Uterus (tissue), 4 donors: ENCODE data around the gene SLC16A4. TPM values are rescaled to one million over a fixed set of nuclear protein-coding genes. Genes with fewer than 3 reads are reported as not detected.

ENCODE experiments used
- DNase-seq, 2 donors: peaks; one replicate each; pipeline ENCODE4 v3.0.0-alpha.2; 2019 to 2020
- H3K27ac ChIP-seq, 2 donors: fragments of 200-600 bp; sonication (generic); 1 replicate in 1 of 2; 2 replicates in 1 of 2; pipeline ENCODE4 v1.5.1; 2016 to 2018
- H3K27me3 ChIP-seq, 2 donors: fragments of 200-600 bp; sonication (generic); one replicate each; pipeline ENCODE4 v1.5.1; 2018 to 2019; ENCODE audit warnings: control low read depth in 1 of 2
- H3K36me3 ChIP-seq, 2 donors: fragments of 200-600 bp; sonication (generic); one replicate each; pipeline ENCODE4 v1.5.1; 2019; ENCODE audit warnings: control low read depth in 1 of 2
- H3K4me1 ChIP-seq, 2 donors: fragments of 200-600 bp; sonication (generic); one replicate each; pipeline ENCODE4 v1.5.1; 2018 to 2019; ENCODE audit warnings: control low read depth in 1 of 2
- H3K4me3 ChIP-seq, 2 donors: fragments of 200-600 bp; sonication (generic); 1 replicate in 1 of 2; 2 replicates in 1 of 2; pipeline ENCODE4 v1.5.1; 2018 to 2019; ENCODE audit warnings: mild to moderate bottlenecking in 1 of 2
- H3K9me3 ChIP-seq, 2 donors: fragments of 200-600 bp; sonication (generic); one replicate each; pipeline ENCODE4 v1.5.1; 2019; ENCODE audit warnings: control low read depth in 1 of 2
- CTCF ChIP-seq, 4 experiments: fragments of 200-600 bp in 2 of 4; fragments of 450-650 bp in 2 of 4; sonication (generic) in 2 of 4; IDR thresholded peaks; one replicate each; pipeline ENCODE4 v1.5.1; 2016 to 2019; ENCODE audit warnings: antibody characterized with exemption in 4 of 4, mild to moderate bottlenecking in 2 of 4, moderate library complexity in 1 of 4
- POLR2A ChIP-seq, 2 donors: fragments of 450-650 bp; IDR thresholded peaks; one replicate each; pipeline ENCODE4 v1.6.1; 2016; ENCODE audit warnings: antibody characterized with exemption in 2 of 2, mild to moderate bottlenecking in 1 of 2, moderate library complexity in 1 of 2
- intact Hi-C: fragments of 100-400 bp; cut with DNase I; formaldehyde crosslinking; loops from one replicate; pipeline ENCODE4 v1.15.1; 2023; ENCODE audit warnings: low total_unique reads
- total RNA-seq, 4 donors: library from RNA; depleted of rRNA in 3 of 4; stranded (reverse); fragments of >200 nt in 3 of 4; gene quantifications; one replicate each; pipeline versions ENCODE4 v1.1.0 to v1.2.4, GENCODE V29; 2014 to 2023
- donor health status: DM: yes; HTN: yes; CAD: no.

The SLC16A4 gene
- total RNA-seq, 4 donors from 2014 or later = 2.3 to 11.3 (median 4.6) TPM

GRCh38 chr1:110433803-110434202 is 43.0 kb upstream of the SLC16A4 start:
- Histone ChIP-seq H3K36me3 (no peaks in the 10 kb centered on the region), H3K27ac (no peak overlapping the region), H3K4me3 (no peak overlapping the region), H3K4me1 (no peaks in the 10 kb centered on the region), H3K27me3 (no peaks in the 10 kb centered on the region), H3K9me3 (no peaks in the 10 kb centered on the region)
- TF ChIP-seq CTCF (IDR thresholded peaks at IDR 0.05) = no peak
- TF ChIP-seq POLR2A (IDR thresholded peaks at IDR 0.05) = no peak
- DNase-seq = no peak
- intact Hi-C loops = no loop called here

- Histone ChIP-seq H3K9me3 (no peaks in the 10 kb centered on the region), H3K36me3 (no peaks in the 10 kb centered on the region), H3K4me3 (no peak overlapping the region), H3K4me1 (no peaks in the 10 kb centered on the region), H3K27ac (no peak overlapping the region), H3K27me3 (no peaks in the 10 kb centered on the region)
- no peak for DNase-seq
- TF ChIP-seq CTCF (IDR thresholded peaks at IDR 0.05) = no peak
- TF ChIP-seq POLR2A (IDR thresholded peaks at IDR 0.05) = no peak
- intact Hi-C loops = no loop called here
These were observed 42.4 kb upstream of the SLC16A4 start for GRCh38 chr1:110433213-110433612.

GRCh38 chr1:110430901-110431300 is 40.1 kb upstream of the SLC16A4 start:
- intact Hi-C loops = no loop called here
- no peak for DNase-seq

GRCh38 chr1:110430366-110430765 is 39.5 kb upstream of the SLC16A4 start:
- H3K9me3 ChIP-seq = no peaks in the 10 kb centered on the region
- intact Hi-C loops = no loop called here
- H3K36me3 ChIP-seq = no peaks in the 10 kb centered on the region
- no peak overlapping the region for H3K4me3 ChIP-seq
- no peak for TF ChIP-seq POLR2A (IDR thresholded peaks at IDR 0.05)
- TF ChIP-seq CTCF (IDR thresholded peaks at IDR 0.05) = no peak
- H3K27ac ChIP-seq = no peak overlapping the region
- no peak for DNase-seq
- H3K4me1 ChIP-seq = no peaks in the 10 kb centered on the region
- H3K27me3 ChIP-seq = no peaks in the 10 kb centered on the region

More at GRCh38 chr1:110430901-110431300, 40.1 kb upstream of the SLC16A4 start:
- Histone ChIP-seq H3K36me3 (no peaks in the 10 kb centered on the region), H3K4me1 (no peaks in the 10 kb centered on the region), H3K27me3 (no peaks in the 10 kb centered on the region), H3K4me3 (no peak overlapping the region), H3K9me3 (no peaks in the 10 kb centered on the region), H3K27ac (no peak overlapping the region)
- no peak for TF ChIP-seq CTCF (IDR thresholded peaks at IDR 0.05)
- no peak for TF ChIP-seq POLR2A (IDR thresholded peaks at IDR 0.05)

- intact Hi-C loops = no loop called here
These were observed 38.1 kb upstream of the SLC16A4 start for GRCh38 chr1:110428946-110429345.

More at GRCh38 chr1:110428946-110429345, 38.1 kb upstream of the SLC16A4 start:
- Histone ChIP-seq H3K4me3 (no peak overlapping the region), H3K9me3 (no peaks in the 10 kb centered on the region), H3K27me3 (no peaks in the 10 kb centered on the region), H3K27ac (no peak overlapping the region), H3K4me1 (no peaks in the 10 kb centered on the region), H3K36me3 (no peaks in the 10 kb centered on the region)
- TF ChIP-seq CTCF (IDR thresholded peaks at IDR 0.05) (no peak), POLR2A (IDR thresholded peaks at IDR 0.05) (no peak)
- no peak for DNase-seq
